Peyer's patch (tissue), 4 donors: ENCODE results near the gene ANO9. TPM values are rescaled to one million over a fixed set of nuclear protein-coding genes. Genes with fewer than 3 reads are reported as not detected.

Source experiments
- DNase-seq, 3 donors: peaks; one replicate each; pipeline ENCODE4 v3.0.0-alpha.2; 2017 to 2019
- H3K27ac ChIP-seq, 4 donors: fragments of 200-600 bp; sonication (generic); one replicate each; pipeline ENCODE4 v1.5.1; 2016 to 2019
- H3K27me3 ChIP-seq, 2 donors: fragments of 200-600 bp; sonication (generic); one replicate each; pipeline ENCODE4 v1.5.1; 2019
- H3K36me3 ChIP-seq, 3 donors: fragments of 200-600 bp; sonication (generic); one replicate each; pipeline ENCODE4 v1.5.1; 2016 to 2019
- H3K4me1 ChIP-seq, 4 donors: fragments of 200-600 bp; sonication (generic); one replicate each; pipeline ENCODE4 v1.5.1; 2016 to 2019
- H3K4me3 ChIP-seq, 4 donors: fragments of 200-600 bp; sonication (generic); 1 replicate in 3 of 4; 2 replicates in 1 of 4; pipeline ENCODE4 v1.5.1; 2016 to 2019; ENCODE audit warnings: mild to moderate bottlenecking in 1 of 4
- H3K9me3 ChIP-seq, 4 donors: fragments of 200-600 bp; sonication (generic); one replicate each; pipeline ENCODE4 v1.5.1; 2016 to 2019; ENCODE audit warnings: mild to moderate bottlenecking in 1 of 4
- POLR2A ChIP-seq, 2 donors: fragments of 450-650 bp; IDR thresholded peaks; one replicate each; pipeline ENCODE4 v1.5.1; 2017; ENCODE audit warnings: antibody characterized with exemption in 2 of 2, mild to moderate bottlenecking in 2 of 2, moderate library complexity in 2 of 2
- total RNA-seq, 4 donors: library from RNA; depleted of rRNA; stranded (reverse); fragments of >200 nt; gene quantifications; one replicate each; pipeline ENCODE4 v1.1.0, GENCODE V29; 2016
- TF ChIP-seq, protein P1 (sequence below), 6 experiments: fragments of 450-650 bp in 4 of 6; fragments of 200-600 bp in 2 of 6; sonication (generic) in 1 of 6; IDR thresholded peaks; one replicate each; pipeline ENCODE4 v1.5.1; 2017 to 2019; ENCODE audit warnings: antibody characterized with exemption in 6 of 6, mild to moderate bottlenecking in 3 of 6, moderate library complexity in 1 of 6

Gene ANO9
- total RNA-seq, 4 donors from 2014 or later, result 161 to 474 (median 254) TPM

- Histone ChIP-seq H3K4me3 (no peak overlapping the region), H3K36me3 (peaks cover 0 to 22% (median 0%) of the 10 kb centered on the region in 3 donors), H3K4me1 (no peaks in the 10 kb centered on the region), H3K27me3 (no peaks in the 10 kb centered on the region), H3K27ac (no peak overlapping the region), H3K9me3 (no peaks in the 10 kb centered on the region)
- DNase-seq, result no peak
- TF ChIP-seq, protein P1, sequence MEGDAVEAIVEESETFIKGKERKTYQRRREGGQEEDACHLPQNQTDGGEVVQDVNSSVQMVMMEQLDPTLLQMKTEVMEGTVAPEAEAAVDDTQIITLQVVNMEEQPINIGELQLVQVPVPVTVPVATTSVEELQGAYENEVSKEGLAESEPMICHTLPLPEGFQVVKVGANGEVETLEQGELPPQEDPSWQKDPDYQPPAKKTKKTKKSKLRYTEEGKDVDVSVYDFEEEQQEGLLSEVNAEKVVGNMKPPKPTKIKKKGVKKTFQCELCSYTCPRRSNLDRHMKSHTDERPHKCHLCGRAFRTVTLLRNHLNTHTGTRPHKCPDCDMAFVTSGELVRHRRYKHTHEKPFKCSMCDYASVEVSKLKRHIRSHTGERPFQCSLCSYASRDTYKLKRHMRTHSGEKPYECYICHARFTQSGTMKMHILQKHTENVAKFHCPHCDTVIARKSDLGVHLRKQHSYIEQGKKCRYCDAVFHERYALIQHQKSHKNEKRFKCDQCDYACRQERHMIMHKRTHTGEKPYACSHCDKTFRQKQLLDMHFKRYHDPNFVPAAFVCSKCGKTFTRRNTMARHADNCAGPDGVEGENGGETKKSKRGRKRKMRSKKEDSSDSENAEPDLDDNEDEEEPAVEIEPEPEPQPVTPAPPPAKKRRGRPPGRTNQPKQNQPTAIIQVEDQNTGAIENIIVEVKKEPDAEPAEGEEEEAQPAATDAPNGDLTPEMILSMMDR (IDR thresholded peaks at IDR 0.05), result no peak
- TF ChIP-seq POLR2A (IDR thresholded peaks at IDR 0.05), result no peak
Measured at GRCh38 chr11:433641-434040, 8.2 kb downstream of the ANO9 start.

DNA sequence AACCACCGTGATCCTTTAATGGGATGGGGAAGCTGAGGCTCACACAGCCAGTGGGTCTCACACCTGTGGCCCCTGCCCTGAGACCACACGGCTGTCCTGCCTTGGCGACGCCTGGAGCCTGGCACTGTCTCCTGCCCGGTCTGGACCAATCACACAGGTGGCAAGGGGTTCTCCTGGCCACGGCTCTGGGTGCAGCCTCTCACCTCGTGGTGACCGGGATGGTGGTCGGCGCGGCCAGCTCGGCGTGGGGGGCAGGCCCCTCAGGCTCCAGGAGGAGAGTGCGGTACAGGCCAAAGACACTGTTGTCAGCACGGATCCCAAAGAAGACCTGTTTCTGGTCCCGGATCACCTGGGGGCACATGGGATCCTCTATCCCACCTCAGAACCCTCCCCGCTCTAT is 8.7 kb downstream of the ANO9 start:
- no peaks in the 10 kb centered on the region for H3K9me3 ChIP-seq
- TF ChIP-seq, protein P1 (IDR thresholded peaks at IDR 0.05), result no peak
- TF ChIP-seq POLR2A (IDR thresholded peaks at IDR 0.05), result no peak
- no peak overlapping the region for H3K27ac ChIP-seq
- H3K36me3 ChIP-seq, result peaks cover 0 to 27% (median 0%) of the 10 kb centered on the region in 3 donors
- H3K27me3 ChIP-seq, result no peaks in the 10 kb centered on the region
- no peaks in the 10 kb centered on the region for H3K4me1 ChIP-seq
- no peak overlapping the region for H3K4me3 ChIP-seq
- no peak for DNase-seq

- Histone ChIP-seq H3K36me3 (peaks cover 0 to 28% (median 0%) of the 10 kb centered on the region in 3 donors), H3K4me1 (no peaks in the 10 kb centered on the region), H3K4me3 (no peak overlapping the region), H3K27ac (no peak overlapping the region), H3K9me3 (no peaks in the 10 kb centered on the region), H3K27me3 (no peaks in the 10 kb centered on the region)
- DNase-seq, result no peak
- no peak for TF ChIP-seq POLR2A (IDR thresholded peaks at IDR 0.05)
- TF ChIP-seq, protein P1 (IDR thresholded peaks at IDR 0.05), result no peak
Measured at GRCh38 chr11:432501-433100, 9.2 kb downstream of the ANO9 start.

- TF ChIP-seq POLR2A (IDR thresholded peaks at IDR 0.05), result no peak
- TF ChIP-seq, protein P1 (IDR thresholded peaks at IDR 0.05), result no peak
- Histone ChIP-seq H3K4me3 (no peak overlapping the region), H3K9me3 (no peaks in the 10 kb centered on the region), H3K36me3 (peaks cover 0 to 28% (median 0%) of the 10 kb centered on the region in 3 donors), H3K27ac (no peak overlapping the region), H3K4me1 (no peaks in the 10 kb centered on the region), H3K27me3 (no peaks in the 10 kb centered on the region)
- DNase-seq, result no peak
Measured at GRCh38 chr11:431921-432320, 9.9 kb downstream of the ANO9 start.

DNA sequence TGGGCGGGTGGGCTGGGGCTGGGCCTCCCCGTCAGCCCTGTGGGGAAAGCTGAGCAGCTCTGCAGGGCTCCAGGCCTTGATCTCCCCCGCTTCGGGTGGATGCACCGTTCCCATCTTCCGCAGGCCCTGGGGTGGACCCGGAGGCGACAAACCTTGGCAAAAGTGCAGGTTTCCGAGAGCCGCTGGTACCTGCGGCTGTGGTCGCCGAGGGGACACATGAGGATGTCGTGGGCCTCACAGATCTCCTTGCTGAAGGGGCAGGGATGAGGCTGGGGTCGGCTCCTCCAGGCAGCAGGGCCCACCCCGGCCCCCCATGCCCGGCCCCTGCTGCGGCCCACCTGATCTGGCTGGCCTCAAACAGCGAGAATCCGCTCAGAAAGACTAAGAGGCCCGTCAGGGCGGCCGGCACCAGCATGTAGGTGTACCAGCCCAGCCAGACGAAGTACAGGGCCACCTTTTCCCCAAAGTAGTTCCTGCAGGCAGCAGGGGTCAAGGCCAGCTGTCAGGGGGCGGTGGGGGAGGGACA is 11.8 kb downstream of the ANO9 start:
- H3K27ac ChIP-seq, result no peak overlapping the region
- no peak overlapping the region for H3K4me3 ChIP-seq
- peaks cover 0 to 28% (median 0%) of the 10 kb centered on the region in 3 donors for H3K36me3 ChIP-seq
- no peaks in the 10 kb centered on the region for H3K27me3 ChIP-seq
- TF ChIP-seq, protein P1 (IDR thresholded peaks at IDR 0.05), result no peak
- DNase-seq, result no peak
- H3K4me1 ChIP-seq, result no peaks in the 10 kb centered on the region
- no peaks in the 10 kb centered on the region for H3K9me3 ChIP-seq
